Measurements from ENCODE around the gene EXOSC3. TPM values are rescaled to one million over a fixed set of nuclear protein-coding genes. Genes with fewer than 3 reads are reported as not detected.
"Not testable (repeated sequence)": the region's sequence is repeated elsewhere in the genome, so short reads cannot be mapped to it uniquely, and the experiment has no call there.

The EXOSC3 gene
- polyA plus RNA-seq, 3 donors = 9.8 to 25.2 (median 19.6) TPM

GRCh38 chr9:37752642-37753488, 32.0 kb downstream of the EXOSC3 start:
- peaks cover 0 to 8% (median 1%) of the 10 kb centered on the region in 3 donors for H3K27me3 Mint-ChIP-seq (ENCODE audit: low read depth in 3 of 3)
- peak overlapping the region; percentile 94 for H3K9ac ChIP-seq (ENCODE audit: insufficient read depth, low read length, poor library complexity, severe bottlenecking)
- H4K20me1 ChIP-seq (ENCODE audit: insufficient read depth, low read length) = peaks cover 6% of the 10 kb centered on the region
- no peaks in the 10 kb centered on the region for H3K27me3 ChIP-seq (ENCODE audit: control insufficient read depth in 2 of 2, insufficient read depth in 2 of 2, low read length in 2 of 2)
- H3K27ac ChIP-seq (ENCODE audit: low read depth in 1 of 2, low read length in 2 of 2) = peak overlapping the region in 1 of 2 donors; percentile 94
- 96% methylated on average over 19 of the region's 29 CpGs for WGBS (ENCODE audit: insufficient coverage)
- H3K9me3 Mint-ChIP-seq = peaks cover 0 to 8% (median 5%) of the 10 kb centered on the region in 7 donors
- peaks cover 13 to 15% of the 10 kb centered on the region in 2 donors for H3K4me1 ChIP-seq (ENCODE audit: control insufficient read depth in 1 of 2, insufficient read depth in 2 of 2, low read length in 2 of 2)
- peak overlapping the region; percentile 98 to 99 for H3K4me3 Mint-ChIP-seq
- peak overlapping the region; percentile 77 for H3K4me2 ChIP-seq (replicated peaks; ENCODE audit: extremely low read depth, low read length, poor library complexity, severe bottlenecking)
- H3K36me3 ChIP-seq (replicated peaks in 1 of 2; ENCODE audit: control insufficient read depth in 1 of 2, insufficient read depth in 2 of 2, low read length in 2 of 2) = peaks cover 0 to 8% of the 10 kb centered on the region in 2 donors
- H3K79me2 ChIP-seq (ENCODE audit: insufficient read depth, low read length) = peaks cover 31% of the 10 kb centered on the region
- no peak for TF ChIP-seq CTCF (IDR thresholded peaks at IDR 0.05)
- peaks cover 0 to 6% of the 10 kb centered on the region in 2 donors for H3K9me3 ChIP-seq (replicated peaks in 1 of 2; ENCODE audit: control insufficient read depth in 1 of 2, insufficient read depth in 1 of 2, low read length in 2 of 2)
- H3K4me3 ChIP-seq (replicated peaks in 1 of 3; ENCODE audit: low read depth in 2 of 3, low read length in 3 of 3) = peak overlapping the region; percentile 80 to 93 (median 82)
- H2AFZ ChIP-seq (ENCODE audit: insufficient read depth, low read depth, low read length, poor library complexity, severe bottlenecking) = peak overlapping the region; percentile 93
- H3K27ac Mint-ChIP-seq = peak overlapping the region in 5 of 7 donors; percentile 78 to 98 (median 94)
- intact Hi-C loops (cut with micrococcal nuclease) = loop anchor here (5.0 to 10.0 kb wide), 2 partner anchors 34 to 642 kb away; partner anchors contain the start of genes ALDH1B1 (in 1 of the 2) and EXOSC3 (in 1 of the 2)
- H3K4me1 Mint-ChIP-seq = peaks cover 19% of the 10 kb centered on the region
- peaks cover 6% of the 10 kb centered on the region in 2 donors for H3K36me3 Mint-ChIP-seq
- DNase-seq = no peak

- not testable (repeated sequence) for H2AFZ ChIP-seq (ENCODE audit: insufficient read depth, low read depth, low read length, poor library complexity, severe bottlenecking); H3K9me3 ChIP-seq (replicated peaks in 1 of 2; ENCODE audit: control insufficient read depth in 1 of 2, insufficient read depth in 1 of 2, low read length in 2 of 2); H3K36me3 ChIP-seq (replicated peaks in 1 of 2; ENCODE audit: control insufficient read depth in 1 of 2, insufficient read depth in 2 of 2, low read length in 2 of 2); H3K27ac Mint-ChIP-seq; H3K4me2 ChIP-seq (replicated peaks; ENCODE audit: extremely low read depth, low read length, poor library complexity, severe bottlenecking); H3K4me3 Mint-ChIP-seq; H3K4me3 ChIP-seq (replicated peaks in 1 of 3; ENCODE audit: low read depth in 2 of 3, low read length in 3 of 3); H4K20me1 ChIP-seq (ENCODE audit: insufficient read depth, low read length); DNase-seq; H3K27ac ChIP-seq (ENCODE audit: low read depth in 1 of 2, low read length in 2 of 2); H3K9me3 Mint-ChIP-seq; H3K27me3 ChIP-seq (ENCODE audit: control insufficient read depth in 2 of 2, insufficient read depth in 2 of 2, low read length in 2 of 2); H3K36me3 Mint-ChIP-seq; H3K9ac ChIP-seq (ENCODE audit: insufficient read depth, low read length, poor library complexity, severe bottlenecking); H3K27me3 Mint-ChIP-seq (ENCODE audit: low read depth in 3 of 3)
- peaks cover 27% of the 10 kb centered on the region for H3K79me2 ChIP-seq (ENCODE audit: insufficient read depth, low read length)
- 97% methylated on average over 7 of the region's 13 CpGs for WGBS (ENCODE audit: insufficient coverage)
- H3K4me1 Mint-ChIP-seq = peaks cover 19% of the 10 kb centered on the region
- peaks cover 13 to 15% of the 10 kb centered on the region in 2 donors for H3K4me1 ChIP-seq (ENCODE audit: control insufficient read depth in 1 of 2, insufficient read depth in 2 of 2, low read length in 2 of 2)
- intact Hi-C loops (cut with micrococcal nuclease) = loop anchor here (5.0 to 10.0 kb wide), 2 partner anchors 35 to 643 kb away; partner anchors contain the start of genes ALDH1B1 (in 1 of the 2) and EXOSC3 (in 1 of the 2)
Measured at GRCh38 chr9:37752112-37752511, 32.8 kb downstream of the EXOSC3 start.

- not testable (repeated sequence) for H3K27ac Mint-ChIP-seq; H3K9me3 ChIP-seq (replicated peaks in 1 of 2; ENCODE audit: control insufficient read depth in 1 of 2, insufficient read depth in 1 of 2, low read length in 2 of 2); H3K27ac ChIP-seq (ENCODE audit: low read depth in 1 of 2, low read length in 2 of 2); H3K27me3 Mint-ChIP-seq (ENCODE audit: low read depth in 3 of 3); H3K36me3 ChIP-seq (replicated peaks in 1 of 2; ENCODE audit: control insufficient read depth in 1 of 2, insufficient read depth in 2 of 2, low read length in 2 of 2); H3K9ac ChIP-seq (ENCODE audit: insufficient read depth, low read length, poor library complexity, severe bottlenecking); DNase-seq; H3K27me3 ChIP-seq (ENCODE audit: control insufficient read depth in 2 of 2, insufficient read depth in 2 of 2, low read length in 2 of 2); H4K20me1 ChIP-seq (ENCODE audit: insufficient read depth, low read length); H2AFZ ChIP-seq (ENCODE audit: insufficient read depth, low read depth, low read length, poor library complexity, severe bottlenecking); H3K4me3 Mint-ChIP-seq; H3K4me3 ChIP-seq (replicated peaks in 1 of 3; ENCODE audit: low read depth in 2 of 3, low read length in 3 of 3); H3K4me2 ChIP-seq (replicated peaks; ENCODE audit: extremely low read depth, low read length, poor library complexity, severe bottlenecking); H3K36me3 Mint-ChIP-seq; H3K9me3 Mint-ChIP-seq
- peaks cover 19% of the 10 kb centered on the region for H3K4me1 Mint-ChIP-seq
- WGBS (ENCODE audit: insufficient coverage) = 92% methylated on average over 24 of the region's 30 CpGs
- intact Hi-C loops (cut with micrococcal nuclease) = loop anchor here (5.0 to 10.0 kb wide), 2 partner anchors 36 to 643 kb away; partner anchors contain the start of genes ALDH1B1 (in 1 of the 2) and EXOSC3 (in 1 of the 2)
- H3K4me1 ChIP-seq (ENCODE audit: control insufficient read depth in 1 of 2, insufficient read depth in 2 of 2, low read length in 2 of 2) = peaks cover 13 to 15% of the 10 kb centered on the region in 2 donors
- peaks cover 23% of the 10 kb centered on the region for H3K79me2 ChIP-seq (ENCODE audit: insufficient read depth, low read length)
Measured at GRCh38 chr9:37751704-37752103, 33.2 kb downstream of the EXOSC3 start.
